ENCODE data around the gene TNK2.

Gene TNK2

DNA sequence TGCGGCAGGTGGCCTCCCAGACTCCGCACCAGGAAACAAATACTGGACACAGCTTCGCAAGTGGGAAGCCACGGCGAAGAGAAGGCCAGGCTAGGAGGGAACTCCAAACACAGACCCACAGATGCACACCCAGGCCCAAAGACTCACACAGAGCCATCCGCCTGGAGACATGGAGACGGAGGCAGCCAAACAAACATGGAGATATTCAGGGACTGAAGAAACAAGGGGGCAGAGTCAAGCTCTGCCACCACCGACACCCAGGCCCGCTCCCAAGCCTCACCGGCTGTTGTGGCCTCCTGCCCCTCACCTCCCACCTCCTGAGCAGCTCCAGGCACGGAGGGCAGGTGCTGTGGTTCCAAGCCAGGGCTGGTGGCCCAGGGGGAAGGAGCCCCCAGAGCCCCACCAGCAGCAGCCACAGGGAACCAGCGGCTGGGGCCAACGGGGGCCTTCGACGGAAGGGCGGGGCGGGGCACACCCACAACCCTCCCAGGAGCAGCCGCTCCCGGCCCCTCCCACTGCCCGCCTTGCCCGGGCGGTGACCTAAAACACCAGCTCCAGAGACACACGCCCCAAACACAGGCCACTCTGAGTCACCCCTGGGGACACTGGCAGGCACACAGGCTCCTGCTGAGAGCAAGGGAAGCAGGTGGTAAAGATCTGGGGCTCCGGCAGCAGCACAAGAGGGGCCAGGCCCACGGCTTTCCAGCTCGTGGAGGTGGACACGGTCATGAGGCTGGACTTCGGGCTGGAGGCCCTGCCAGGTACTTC, 31.9 kb downstream of the TNK2 start:
- Histone ChIP-seq H3K27me3 (no peaks in the 10 kb centered on the region), H3K4me1 (no peaks in the 10 kb centered on the region), H3K36me3 (peaks cover 27 to 77% (median 56%) of the 10 kb centered on the region in 3 donors), H3K27ac (no peak overlapping the region), H3K4me3 (no peak overlapping the region), H3K9me3 (no peaks in the 10 kb centered on the region)
- TF ChIP-seq, protein P1, sequence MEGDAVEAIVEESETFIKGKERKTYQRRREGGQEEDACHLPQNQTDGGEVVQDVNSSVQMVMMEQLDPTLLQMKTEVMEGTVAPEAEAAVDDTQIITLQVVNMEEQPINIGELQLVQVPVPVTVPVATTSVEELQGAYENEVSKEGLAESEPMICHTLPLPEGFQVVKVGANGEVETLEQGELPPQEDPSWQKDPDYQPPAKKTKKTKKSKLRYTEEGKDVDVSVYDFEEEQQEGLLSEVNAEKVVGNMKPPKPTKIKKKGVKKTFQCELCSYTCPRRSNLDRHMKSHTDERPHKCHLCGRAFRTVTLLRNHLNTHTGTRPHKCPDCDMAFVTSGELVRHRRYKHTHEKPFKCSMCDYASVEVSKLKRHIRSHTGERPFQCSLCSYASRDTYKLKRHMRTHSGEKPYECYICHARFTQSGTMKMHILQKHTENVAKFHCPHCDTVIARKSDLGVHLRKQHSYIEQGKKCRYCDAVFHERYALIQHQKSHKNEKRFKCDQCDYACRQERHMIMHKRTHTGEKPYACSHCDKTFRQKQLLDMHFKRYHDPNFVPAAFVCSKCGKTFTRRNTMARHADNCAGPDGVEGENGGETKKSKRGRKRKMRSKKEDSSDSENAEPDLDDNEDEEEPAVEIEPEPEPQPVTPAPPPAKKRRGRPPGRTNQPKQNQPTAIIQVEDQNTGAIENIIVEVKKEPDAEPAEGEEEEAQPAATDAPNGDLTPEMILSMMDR (IDR thresholded peaks at IDR 0.05) = no peak
- peak in 1 of 2 donors; percentile 57 for DNase-seq
- intact Hi-C loops (cut with DNase I; ENCODE audit: low total_unique reads) = no loop called here

DNA sequence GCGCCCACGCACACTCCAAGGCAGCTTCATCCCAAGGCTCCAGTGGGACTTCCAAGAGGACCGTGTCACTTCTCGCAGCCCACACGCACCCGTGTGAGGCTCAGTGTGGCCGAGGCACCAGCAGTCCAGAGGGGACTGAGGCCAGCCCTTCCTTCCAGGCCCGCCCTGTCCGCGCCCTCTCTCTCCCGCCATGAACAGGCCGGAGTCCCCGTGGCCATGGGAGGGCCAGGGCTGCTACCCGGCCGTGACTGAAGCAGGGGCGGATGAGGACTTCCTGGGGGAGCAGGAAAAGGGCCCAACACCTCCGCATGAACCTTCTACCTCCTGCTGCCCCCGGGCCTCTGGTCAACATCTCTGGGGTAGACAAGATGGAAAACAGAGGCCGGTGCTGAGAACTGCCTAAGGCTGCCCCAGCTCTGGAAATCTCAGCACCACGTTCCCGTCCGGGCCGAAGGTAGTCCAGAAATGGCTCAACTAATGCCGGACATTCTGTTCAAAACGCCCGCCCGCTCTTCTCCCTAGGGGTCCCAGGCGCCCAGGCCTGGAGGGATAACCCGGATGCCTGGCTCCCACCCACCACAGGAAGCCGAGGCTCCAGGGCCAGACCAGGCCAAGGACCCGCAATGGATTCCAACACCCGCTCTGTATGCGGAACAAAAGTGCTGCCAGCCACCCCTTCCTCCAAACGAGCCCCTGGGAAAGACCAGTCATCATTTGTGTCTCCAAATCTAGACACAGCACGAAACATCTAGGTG, 32.7 kb downstream of the TNK2 start:
- Histone ChIP-seq H3K9me3 (no peaks in the 10 kb centered on the region), H3K4me3 (no peak overlapping the region), H3K27ac (no peak overlapping the region), H3K27me3 (no peaks in the 10 kb centered on the region), H3K36me3 (peaks cover 34 to 85% (median 65%) of the 10 kb centered on the region in 3 donors), H3K4me1 (no peaks in the 10 kb centered on the region)
- intact Hi-C loops (cut with DNase I; ENCODE audit: low total_unique reads) = no loop called here
- TF ChIP-seq, protein P1 (IDR thresholded peaks at IDR 0.05) = no peak
- DNase-seq = no peak

DNA sequence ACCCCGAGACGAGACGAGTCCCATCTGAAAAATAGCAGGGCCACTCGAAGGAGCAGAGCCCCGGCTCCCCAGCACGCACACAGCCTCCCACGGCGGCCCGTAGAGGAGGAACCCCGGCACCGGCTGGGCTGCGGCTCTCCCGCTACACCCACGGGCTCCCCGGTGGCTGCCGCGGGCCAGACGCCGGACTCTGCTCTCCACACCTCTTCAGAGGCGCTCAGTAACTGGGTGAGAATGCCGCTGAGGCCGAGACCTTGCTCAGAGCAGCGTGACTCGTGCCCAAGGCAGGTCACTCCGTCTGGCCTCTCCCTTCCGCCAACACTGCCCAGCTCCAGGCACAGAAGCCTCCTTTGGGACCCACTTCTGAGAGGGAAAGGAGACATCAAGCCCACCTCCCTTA, 34.4 kb downstream of the TNK2 start:
- intact Hi-C loops (cut with DNase I; ENCODE audit: low total_unique reads) = no loop called here
- H3K27ac ChIP-seq = no peak overlapping the region
- no peaks in the 10 kb centered on the region for H3K9me3 ChIP-seq
- no peak overlapping the region for H3K4me3 ChIP-seq
- H3K36me3 ChIP-seq = peaks cover 31 to 91% (median 68%) of the 10 kb centered on the region in 3 donors
- DNase-seq = no peak
- TF ChIP-seq, protein P1 (IDR thresholded peaks at IDR 0.05) = no peak
- H3K27me3 ChIP-seq = no peaks in the 10 kb centered on the region
- H3K4me1 ChIP-seq = no peaks in the 10 kb centered on the region

DNA sequence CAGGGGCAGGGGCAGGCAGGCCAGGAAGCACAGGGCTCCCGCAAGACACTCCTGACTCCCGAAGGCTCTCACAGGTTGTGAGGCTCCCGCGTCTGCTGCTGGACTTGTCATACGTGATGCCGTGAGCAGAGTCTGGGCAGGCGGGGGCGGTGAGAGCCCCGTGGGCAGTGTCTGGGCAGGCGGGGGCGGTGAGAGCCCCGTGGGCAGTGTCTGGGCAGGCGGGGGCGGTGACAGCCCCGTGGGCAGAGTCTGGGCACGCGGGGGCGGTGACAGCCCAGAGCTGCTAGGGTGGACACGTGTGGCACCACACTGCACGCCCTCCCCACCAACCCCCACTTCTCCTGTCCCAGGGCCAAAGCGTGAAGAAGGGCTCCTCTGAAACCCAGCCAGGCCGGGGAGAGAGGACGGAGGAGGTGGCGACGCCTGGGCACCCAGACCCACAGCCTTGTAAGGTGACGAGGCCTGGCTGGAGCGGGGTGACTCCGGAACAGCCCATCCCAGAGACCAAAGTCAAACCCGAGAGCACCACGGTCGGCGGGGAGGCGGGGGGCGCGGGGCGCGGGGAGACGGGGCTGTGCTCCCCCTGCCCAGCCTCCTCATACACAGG, 35.0 kb downstream of the TNK2 start:
- Histone ChIP-seq H3K27me3 (no peaks in the 10 kb centered on the region), H3K36me3 (peaks cover 29 to 91% (median 68%) of the 10 kb centered on the region in 3 donors), H3K27ac (no peak overlapping the region), H3K4me3 (no peak overlapping the region), H3K4me1 (no peaks in the 10 kb centered on the region), H3K9me3 (no peaks in the 10 kb centered on the region)
- TF ChIP-seq, protein P1 (IDR thresholded peaks at IDR 0.05) = no peak
- DNase-seq = no peak
- intact Hi-C loops (cut with DNase I; ENCODE audit: low total_unique reads) = no loop called here

DNA sequence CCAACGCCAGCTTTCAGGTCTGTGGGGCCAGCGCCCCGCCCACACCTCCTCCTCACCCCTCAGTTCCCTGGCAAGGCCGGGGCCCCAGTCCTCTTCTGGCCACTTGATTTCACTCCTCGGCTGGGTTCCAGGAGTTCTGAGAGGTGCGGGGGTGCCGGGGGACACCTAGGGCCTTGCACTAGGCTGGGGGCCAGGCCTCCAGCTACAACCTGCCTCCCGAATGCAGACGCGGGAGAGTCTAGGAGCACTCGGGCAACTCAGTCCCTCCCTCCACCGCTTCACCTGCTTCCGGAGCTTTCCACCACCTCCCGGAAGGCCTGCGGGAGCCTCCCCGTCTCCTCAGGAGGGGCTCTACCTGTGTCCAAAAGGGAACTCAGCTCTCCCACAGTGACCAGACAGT, 35.6 kb downstream of the TNK2 start:
- H3K4me3 ChIP-seq = no peak overlapping the region
- TF ChIP-seq, protein P1 (IDR thresholded peaks at IDR 0.05) = no peak
- intact Hi-C loops (cut with DNase I; ENCODE audit: low total_unique reads) = no loop called here
- DNase-seq = no peak
- H3K36me3 ChIP-seq = peaks cover 29 to 91% (median 68%) of the 10 kb centered on the region in 3 donors
- H3K27me3 ChIP-seq = no peaks in the 10 kb centered on the region
- H3K4me1 ChIP-seq = no peaks in the 10 kb centered on the region
- H3K9me3 ChIP-seq = no peaks in the 10 kb centered on the region
- H3K27ac ChIP-seq = no peak overlapping the region

Data from tibial artery (tissue), 4 donors.